ENCODE measurements around the gene C1orf167. TPM values are rescaled to one million over a fixed set of nuclear protein-coding genes. Genes with fewer than 3 reads are reported as not detected.
A peak's percentile ranks its signal among the peaks of the same experiment; 100 is the strongest.

C1orf167 gene
- total RNA-seq, 1 experiment from 2014 or later = not detected

GRCh38 chr1:11784993-11785769 lies 23.2 kb downstream of the C1orf167 start:
- peak; percentile 56 for DNase-seq (ENCODE audit: low spot score)

GRCh38 chr1:11786168-11786567 lies 24.2 kb downstream of the C1orf167 start:
- no peak for DNase-seq (ENCODE audit: low spot score)

- peak; percentile 56 for DNase-seq (ENCODE audit: low spot score)
Measured at GRCh38 chr1:11787251-11787803, 25.3 kb downstream of the C1orf167 start.

- DNase-seq (ENCODE audit: low spot score) = no peak
Measured at GRCh38 chr1:11787804-11788436, 25.9 kb downstream of the C1orf167 start.

GRCh38 chr1:11788549-11789053 lies 26.6 kb downstream of the C1orf167 start:
- peak; percentile 43 for DNase-seq (ENCODE audit: low spot score)

- no peak for DNase-seq (ENCODE audit: low spot score)
Measured at GRCh38 chr1:11789126-11790067, 27.4 kb downstream of the C1orf167 start.

- no peak for DNase-seq (ENCODE audit: low spot score)
Measured at GRCh38 chr1:11790101-11790879, 28.3 kb downstream of the C1orf167 start.

- no peak for DNase-seq (ENCODE audit: low spot score)
Measured at GRCh38 chr1:11790880-11791715, 29.1 kb downstream of the C1orf167 start.

- no peak for DNase-seq (ENCODE audit: low spot score)
Measured at GRCh38 chr1:11792106-11792505, 30.1 kb downstream of the C1orf167 start.

GRCh38 chr1:11793819-11794218 lies 31.8 kb downstream of the C1orf167 start:
- no peak for DNase-seq (ENCODE audit: low spot score)

GRCh38 chr1:11794446-11795237 lies 32.6 kb downstream of the C1orf167 start:
- no peak for DNase-seq (ENCODE audit: low spot score)

GRCh38 chr1:11795238-11795890 lies 33.4 kb downstream of the C1orf167 start:
- no peak for DNase-seq (ENCODE audit: low spot score)

- no peak for DNase-seq (ENCODE audit: low spot score)
Measured at GRCh38 chr1:11796036-11796828, 34.2 kb downstream of the C1orf167 start.

GRCh38 chr1:11797525-11798216 lies 35.7 kb downstream of the C1orf167 start:
- no peak for DNase-seq (ENCODE audit: low spot score)

- no peak for DNase-seq (ENCODE audit: low spot score)
Measured at GRCh38 chr1:11799099-11799498, 37.1 kb downstream of the C1orf167 start.

GRCh38 chr1:11799896-11800295 lies 37.9 kb downstream of the C1orf167 start:
- DNase-seq (ENCODE audit: low spot score) = no peak

- DNase-seq (ENCODE audit: low spot score) = no peak
Measured at GRCh38 chr1:11800391-11800755, 38.4 kb downstream of the C1orf167 start.
